ENCODE data around the gene CACNG7.

Gene CACNG7

DNA sequence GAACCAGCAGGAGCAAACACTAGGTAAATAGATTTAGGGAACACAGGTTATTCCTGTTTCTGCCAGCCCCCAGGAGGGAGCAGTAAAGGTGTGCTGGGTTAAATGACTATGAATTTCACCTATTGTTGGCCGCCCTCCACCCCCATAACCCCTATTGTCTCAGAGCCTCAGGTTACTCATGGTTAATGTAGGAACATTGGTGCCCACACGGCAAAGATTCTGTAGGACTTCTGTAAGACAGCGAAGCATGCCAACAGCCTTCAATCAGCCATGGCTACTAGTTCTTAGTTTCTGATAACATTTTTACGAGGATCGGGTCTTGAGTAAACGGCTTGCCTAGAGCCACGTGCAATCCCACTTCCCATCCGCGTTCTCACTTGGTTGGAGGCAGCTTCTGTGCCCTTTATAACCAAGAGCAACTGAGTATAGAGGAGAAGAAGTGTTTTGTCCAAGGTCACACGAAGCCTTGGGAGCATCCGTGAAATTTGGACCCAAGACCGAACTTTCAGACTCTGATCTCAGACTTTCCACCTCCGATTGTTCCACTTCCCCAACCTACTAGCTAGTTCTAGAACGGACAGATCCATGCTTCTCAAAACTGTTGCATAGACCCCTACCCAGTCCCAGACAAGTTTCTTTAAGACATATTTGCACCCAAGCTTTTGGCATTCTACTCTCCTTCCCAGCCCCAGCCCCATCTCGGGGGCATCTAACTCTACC, 48.5 kb downstream of the CACNG7 start:
- no peak for DNase-seq

DNA sequence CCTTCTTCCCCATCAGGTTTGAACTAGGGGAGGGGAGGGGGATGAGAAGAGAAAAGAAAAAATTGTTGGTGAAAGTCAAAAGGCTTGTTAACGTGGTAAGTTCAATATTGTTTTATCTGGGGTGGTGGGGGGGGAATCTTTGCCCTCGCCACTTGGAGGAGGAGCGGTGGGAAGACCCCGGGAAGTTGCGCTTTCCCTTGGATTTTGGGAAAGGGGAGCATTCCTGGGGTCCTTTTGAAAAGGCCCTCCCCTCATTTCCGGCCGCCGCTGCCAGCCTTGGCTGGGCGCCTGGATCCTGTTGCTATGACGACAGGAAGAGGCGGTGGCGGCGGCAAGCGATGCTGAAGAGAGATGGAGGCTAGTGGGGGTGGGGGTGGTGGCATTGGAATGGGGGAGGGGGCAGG, 49.1 kb downstream of the CACNG7 start:
- DNase-seq, result no peak

DNA sequence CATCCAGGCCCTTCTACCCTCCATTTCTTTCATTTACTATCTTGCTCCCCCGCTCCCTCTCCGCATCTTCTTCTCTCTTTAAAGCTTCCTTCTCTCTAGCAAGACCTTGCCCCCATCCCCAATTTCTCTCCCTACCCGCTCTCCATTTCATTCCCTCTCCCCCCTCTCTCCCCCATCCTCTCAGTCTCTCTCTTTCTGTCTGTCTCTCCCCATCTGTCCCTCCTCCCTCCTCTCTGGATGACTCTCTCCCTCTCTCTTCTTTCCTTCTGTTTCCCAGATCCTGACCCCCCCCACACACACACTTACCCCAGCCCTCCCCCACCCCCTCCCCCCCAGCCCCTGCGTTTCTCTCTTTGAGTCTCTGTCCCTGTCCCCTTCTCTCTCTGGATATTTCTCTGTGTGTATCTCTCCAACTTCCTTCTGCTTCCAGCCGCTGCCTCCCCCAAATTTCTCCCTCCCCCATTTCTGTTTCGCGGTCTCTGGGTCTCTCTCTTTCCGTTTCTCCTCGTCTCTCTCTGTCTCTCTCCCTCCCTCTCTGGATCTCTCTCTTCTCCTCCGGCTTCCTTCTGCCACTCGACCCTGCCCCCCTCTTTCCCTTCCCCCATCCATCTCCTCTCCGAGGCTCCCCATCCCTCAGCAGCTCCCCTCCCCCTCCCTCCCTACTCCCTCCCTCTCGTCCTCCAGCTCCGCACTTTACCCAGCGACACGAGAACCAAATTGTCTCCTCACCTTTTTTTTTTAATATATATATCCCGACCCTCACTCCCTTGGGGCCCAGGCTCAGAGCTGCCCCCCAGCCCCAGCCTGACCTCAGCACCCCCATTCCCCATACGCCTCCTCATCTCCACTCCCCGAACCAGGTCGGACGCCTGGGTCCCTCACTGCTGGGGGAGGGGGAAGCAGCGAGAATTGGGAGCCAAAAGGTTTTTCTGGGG, 50.0 kb downstream of the CACNG7 start:
- DNase-seq, result no peak

DNA sequence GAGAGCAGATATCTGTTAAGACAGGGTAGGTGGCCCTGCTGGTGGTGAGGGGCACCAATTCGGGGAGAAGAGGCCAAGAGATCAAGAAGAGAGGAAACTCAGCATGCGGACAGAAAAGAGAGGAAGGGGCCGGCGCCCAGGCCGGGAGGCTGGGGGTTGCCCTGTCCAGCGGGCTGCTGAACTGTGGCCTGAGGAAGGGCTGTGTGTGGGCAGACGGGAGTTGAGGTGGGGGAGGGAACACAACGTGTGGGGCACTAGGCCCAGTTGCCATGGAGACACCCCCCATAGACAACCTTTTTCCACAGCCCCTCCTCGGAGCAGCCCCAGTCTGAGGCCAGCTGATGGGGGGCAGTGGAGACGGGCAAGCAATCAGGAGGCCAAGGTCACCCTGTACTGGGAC, 51.1 kb downstream of the CACNG7 start:
- DNase-seq, result no peak

DNA sequence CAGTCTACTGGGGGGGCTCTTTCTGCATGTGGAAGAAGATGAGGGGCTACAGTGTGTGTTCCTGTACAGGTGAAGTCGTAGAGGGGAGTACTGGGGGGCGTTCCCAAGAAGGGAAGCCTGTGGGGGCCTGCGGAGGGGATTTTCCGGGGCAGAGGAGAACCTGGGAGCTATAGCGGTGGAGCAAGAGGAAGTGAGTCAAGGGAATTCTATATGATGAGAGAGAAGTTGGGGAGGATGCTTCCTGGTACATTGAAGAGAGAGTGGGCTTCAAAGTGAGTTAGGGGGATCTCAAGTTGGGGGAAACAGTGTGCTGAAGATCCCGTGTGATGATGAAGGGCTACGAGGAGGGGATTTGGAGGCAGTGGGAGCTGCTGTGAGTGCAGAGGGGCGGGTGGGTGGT, 51.8 kb downstream of the CACNG7 start:
- DNase-seq, result no peak

DNA sequence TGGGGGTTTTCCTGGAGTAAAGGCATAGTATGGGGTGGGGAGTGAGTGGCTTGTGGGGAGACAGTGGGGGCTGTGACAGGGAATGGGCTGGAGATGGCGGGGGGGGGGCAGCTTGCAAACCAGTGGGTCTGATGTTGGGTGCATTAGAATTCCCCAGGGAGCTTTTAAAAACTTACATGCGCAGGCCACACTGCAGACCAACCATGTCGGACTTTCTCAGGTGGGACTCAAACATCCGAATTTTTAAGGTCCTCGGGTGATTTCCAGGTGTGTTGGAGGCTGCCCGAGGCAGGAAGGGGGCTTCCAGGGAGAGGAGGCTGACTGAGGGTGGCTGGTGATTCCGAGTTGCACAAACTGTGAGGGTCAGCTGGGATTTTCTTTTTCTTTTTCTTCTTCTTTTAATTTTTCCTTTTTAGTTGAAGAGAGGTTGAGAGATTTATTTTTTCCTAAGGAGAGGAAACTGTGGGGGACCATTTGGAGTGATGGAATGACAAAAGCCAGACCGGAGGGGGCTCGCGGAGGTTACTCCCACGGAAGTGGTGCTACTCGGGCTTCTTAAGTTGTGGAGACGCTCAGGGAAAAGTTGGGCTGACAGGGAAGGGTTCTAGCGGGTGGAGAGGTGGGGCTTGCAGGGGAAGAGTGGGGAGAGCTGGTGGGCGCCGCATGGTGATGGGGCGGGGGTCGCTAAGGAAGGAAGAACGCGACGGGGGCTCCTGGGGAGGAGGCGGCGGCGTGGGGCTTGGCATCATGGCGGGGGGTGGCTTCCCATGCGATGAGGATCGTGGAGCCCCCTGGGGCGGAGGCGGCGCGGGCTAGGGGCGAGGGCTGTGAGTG, 52.7 kb downstream of the CACNG7 start:
- no peak for DNase-seq

DNA sequence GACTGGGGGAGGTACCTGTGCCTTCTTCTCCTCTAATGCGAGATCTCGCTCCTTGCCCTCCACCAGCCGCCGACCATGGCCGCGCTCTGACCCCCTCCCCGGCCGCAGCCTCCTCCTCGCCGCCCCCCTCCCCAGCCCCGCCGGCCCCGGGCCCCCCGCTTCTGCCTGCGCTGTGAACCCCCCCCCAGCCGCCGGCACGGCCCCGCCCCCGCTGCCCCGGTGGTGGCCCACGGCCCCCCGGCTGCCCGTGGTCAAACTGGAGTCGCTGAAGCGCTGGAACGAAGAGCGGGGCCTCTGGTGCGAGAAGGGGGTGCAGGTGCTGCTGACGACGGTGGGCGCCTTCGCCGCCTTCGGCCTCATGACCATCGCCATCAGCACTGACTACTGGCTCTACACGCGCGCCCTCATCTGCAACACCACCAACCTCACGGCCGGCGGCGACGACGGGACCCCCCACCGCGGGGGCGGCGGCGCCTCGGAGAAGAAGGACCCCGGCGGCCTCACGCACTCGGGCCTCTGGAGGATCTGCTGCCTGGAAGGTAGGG, 53.9 kb downstream of the CACNG7 start, which contains the start of gene CACNG8:
TSS of gene CACNG8 (plus strand) at position 51 of the 545 bp plus-strand sequence.
- DNase-seq, result no peak

DNA sequence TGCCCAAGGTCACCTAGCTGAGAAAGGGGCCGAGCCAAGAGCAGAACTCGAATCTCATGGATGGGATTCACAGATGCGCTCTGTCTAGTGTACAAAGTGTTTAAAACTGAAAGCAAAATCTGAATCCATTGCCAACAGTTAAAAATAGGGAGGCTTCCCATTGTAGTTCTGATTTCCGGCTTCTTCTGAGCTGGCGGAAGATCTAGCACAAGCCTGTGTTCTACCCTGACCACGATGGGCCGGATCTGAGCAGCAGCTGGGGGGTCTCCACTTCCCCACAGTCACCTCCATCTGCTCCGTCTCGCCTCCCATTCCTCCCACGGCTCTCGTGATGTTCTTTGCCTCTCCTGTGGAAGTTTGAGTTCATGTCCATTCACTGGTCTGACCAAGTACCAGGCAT, 56.0 kb downstream of the CACNG7 start:
- no peak for DNase-seq

DNA sequence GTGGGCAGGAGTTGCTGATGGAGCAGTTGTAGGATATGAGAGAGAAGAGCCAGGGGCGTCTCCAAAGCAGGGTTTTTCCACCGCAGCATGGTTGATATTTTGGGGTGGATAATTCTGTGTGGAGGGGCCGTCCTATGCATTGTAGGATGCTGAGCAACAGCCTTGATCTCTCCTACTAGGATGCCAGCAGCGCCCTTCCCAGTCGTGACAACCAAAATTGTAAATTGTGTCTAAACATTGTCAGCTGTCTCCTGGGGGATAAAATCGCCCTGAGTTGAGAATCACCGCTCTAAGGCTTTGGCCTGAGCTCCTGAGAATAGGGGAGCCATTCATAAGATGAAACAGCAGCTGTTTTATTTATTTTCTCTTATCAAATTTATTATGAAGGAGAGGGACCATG, 57.9 kb downstream of the CACNG7 start:
- DNase-seq, result no peak

DNA sequence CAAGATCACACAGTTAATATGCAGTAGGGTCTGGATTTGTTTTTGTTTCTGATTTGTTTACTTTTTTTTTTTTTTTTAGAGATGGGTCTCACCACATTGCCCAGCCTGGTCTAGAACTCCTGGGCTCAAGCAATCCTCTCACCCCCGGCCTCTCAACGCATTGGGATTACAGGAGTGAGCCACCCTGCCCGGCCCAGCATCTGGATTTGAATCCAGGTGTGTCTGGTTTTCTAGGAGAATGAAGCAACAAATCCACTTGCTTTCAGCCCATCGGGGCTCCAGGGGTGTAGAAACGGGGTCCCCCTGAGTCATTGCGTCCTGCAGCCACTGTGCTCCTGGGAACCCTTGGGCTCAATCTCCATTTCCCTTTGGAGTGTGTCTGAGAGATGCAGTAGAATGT, 60.3 kb downstream of the CACNG7 start:
- no peak for DNase-seq

DNA sequence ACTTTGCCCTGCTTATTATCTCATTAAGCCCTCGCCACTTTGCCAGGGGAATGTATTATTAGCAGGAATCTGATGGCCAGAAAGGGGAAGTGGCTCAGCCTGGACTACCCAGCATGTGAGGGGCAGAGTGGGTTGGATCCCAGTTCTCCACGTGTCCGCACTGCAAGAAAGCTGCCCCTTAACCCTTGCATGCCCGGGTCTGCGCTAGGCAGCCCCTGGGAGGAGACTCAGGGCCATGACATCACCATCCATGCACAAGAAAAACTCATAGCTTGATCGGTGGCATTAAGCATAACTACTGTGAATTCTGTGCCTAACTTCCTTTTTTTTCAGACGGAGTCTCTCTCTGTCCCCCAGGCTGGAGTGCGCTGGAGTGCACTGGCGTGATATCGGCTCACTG, 62.6 kb downstream of the CACNG7 start:
- DNase-seq, result no peak

DNA sequence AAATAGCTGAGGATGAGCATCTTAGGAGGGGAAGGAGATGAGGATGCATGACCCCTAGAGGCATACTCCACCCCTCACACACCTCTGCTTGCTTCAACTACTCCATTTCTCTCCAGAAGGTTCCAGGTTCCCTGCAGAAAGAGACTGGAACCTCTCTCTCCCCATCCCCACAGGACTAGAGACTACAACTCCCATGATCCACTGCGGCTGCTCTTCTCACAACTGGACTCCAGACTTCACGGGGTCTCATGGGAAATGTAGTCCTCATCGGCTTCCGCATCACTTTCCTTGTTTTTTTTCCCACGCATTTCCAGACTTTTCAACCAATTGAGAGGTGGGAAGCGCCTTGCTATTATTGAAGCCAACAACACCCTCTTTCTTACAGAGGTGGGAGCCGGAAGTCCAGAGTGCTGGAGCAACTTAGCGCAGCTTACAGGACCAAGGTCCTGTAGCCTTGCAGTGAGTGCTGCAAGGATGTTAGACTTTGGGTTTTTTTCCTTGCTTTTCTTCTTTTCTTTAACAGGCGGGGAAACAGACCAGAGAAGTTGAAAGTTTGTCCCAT, 68.4 kb downstream of the CACNG7 start:
- DNase-seq, result peak; percentile 80

DNA sequence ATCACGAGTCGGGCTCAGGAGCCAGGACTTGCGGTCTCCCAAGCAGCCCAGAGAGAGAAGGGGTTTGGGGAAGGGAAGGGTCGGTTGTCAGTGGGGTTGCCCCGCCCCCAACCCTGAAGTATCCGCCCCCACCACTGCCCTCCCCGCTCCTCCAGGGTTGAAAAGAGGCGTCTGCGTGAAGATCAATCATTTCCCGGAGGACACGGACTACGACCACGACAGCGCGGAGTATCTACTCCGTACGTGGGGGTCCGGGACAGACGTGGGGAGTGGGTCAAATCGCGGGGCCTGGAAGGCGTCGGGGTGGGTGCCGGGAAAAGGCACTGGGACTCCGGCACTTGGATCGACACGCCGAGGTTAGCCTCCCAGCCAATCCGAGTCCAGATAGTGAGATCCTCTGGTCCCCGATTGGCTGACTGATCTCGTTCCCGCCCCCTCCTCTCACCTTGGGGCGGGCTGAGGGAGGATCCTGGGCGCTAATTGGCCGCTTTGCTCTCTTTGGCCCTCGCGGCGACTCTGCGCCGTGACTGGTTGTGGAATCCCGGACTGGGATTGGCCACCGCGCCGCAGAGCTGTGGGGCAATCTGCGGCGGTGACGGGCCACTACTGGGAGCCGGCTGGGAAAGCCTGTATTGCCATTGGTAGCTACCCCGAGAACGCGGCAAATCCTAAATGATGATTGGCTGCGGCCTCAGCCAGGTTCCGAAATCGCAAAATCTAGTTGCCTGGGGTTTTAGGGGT, 69.1 kb downstream of the CACNG7 start:
- DNase-seq, result peak; percentile 64

DNA sequence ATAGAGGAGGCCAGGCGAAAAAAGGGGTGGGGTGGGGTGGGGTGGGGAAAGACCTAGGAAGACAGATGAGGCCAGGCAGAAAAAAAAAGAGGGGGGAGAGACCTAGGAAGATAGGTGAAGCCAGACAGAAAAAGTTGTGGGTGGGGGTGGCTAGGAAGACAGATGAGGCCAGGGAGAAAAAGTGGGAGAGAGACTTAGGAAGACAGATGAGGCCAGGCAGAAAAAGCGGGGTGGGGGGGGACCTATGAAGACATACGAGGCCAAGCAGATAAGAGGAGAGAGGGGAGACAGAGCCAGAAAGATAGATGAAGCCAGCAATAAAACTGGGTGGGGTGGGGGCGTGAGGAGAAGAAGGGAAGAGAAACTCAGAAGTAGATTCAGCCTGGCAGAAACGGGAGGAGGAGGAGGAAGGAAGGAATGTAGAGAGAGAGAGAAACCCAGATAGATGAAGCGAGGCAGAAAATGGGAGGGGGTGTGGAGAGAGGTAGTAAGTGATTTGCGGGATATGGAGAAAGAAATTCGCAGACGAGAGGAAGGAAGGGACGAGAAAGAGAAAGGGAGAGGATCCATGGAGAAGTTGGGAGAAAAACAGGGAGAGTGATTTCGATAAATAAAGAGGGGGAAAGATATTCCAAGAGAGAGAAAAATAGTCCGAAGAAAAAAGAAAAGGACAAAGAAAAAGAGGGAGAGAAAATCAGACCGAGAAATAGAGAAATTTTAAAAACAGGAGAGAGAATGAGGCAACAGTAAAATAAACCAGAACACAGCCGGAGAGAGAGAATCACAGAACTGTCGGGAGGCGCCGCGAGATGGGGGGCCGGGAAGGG, 70.1 kb downstream of the CACNG7 start:
- DNase-seq, result no peak

DNA sequence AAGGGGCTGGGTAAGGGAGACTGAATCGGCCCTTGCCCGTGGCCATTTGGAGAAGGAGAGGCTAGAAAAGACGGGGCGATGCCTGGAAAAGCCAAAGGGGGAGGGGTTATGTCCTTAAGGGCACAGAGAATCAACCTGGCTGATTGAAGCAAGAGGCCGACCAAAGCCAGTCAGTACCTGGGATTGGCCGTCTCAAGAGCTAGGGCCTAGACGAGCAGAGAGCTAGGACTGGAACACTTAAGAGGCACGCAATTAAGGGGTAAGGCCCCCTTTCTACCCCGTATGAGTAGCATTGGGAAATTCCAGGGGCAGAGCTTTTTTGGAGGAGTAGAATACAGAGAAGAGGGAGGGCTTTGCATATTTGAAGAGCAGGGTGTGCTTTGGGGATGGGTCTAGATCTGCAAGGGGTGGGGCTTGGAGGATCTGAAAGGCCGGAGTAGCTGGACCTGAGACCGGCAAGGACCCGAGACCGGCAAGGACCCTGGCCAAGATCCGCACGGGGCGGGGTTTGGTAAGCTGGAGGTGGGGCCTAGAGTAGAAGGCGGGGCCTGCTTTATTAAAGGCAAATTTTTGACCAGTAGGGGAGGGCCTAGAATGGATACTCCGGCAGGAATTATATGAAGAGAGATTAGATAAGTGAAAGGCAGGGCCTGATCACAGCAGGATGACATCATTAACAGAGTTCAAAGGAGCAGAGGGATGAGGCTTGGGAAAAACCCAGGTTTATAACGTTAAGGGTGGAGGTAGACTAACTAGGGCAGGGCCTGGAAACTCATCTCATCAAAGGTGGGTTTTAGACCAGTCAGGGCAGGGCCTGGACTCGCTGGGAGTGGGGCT, 71.7 kb downstream of the CACNG7 start:
- no peak for DNase-seq

DNA sequence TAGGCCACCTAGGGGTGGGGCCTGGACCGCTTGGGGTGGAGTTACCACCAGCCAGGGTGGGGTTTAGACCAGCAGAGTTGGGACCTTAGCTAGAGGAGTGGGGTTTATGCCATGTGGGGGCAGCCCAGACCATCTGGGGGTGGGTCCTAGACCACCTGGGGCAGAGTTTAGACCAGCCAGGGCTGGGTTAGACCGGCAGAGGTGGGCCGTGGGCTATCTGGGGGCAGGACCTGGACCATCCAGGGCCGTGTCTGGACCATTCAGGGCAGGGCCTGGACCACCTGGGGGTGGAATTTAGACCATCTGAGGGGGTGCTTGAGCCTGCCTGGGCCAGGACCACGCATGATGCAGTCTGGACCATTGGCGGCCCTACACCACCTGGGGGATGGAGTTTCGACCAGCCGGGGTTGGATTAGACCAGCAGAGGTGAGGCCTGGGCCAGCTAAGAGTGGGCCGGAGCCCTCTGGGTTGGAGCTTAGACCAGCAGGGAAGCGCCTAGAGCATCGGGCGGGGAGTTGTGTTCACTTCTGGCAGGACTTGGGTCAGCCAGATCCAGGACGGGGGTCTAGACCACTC, 72.4 kb downstream of the CACNG7 start:
- DNase-seq, result no peak

DNA sequence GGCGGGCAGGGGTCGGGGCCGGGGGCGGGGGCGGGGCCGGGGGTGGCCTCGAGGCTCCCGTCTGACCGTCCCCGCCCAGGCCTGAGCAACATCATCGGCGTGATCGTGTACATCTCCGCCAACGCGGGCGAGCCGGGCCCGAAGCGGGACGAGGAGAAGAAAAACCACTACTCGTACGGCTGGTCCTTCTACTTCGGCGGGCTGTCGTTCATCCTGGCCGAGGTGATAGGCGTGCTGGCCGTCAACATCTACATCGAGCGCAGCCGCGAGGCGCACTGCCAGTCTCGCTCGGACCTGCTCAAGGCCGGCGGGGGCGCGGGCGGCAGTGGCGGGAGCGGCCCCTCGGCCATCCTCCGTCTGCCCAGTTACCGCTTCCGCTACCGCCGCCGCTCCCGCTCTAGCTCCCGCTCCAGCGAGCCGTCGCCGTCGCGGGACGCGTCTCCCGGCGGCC, 72.9 kb downstream of the CACNG7 start:
- no peak for DNase-seq

DNA sequence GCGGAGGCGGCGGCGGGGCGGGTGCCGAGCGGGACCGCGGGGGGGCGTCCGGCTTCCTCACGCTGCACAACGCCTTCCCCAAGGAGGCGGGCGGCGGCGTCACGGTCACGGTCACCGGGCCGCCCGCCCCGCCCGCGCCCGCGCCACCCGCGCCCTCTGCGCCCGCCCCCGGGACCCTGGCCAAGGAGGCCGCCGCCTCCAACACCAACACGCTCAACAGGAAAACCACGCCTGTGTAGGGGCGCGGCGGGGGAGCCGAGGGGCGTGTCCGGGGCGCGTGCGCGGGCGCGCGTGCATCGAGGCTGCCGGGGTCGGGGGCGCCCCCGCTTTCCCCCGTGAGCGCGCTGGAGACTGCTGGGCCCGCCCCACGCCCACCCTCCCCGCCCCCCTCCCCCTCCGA, 73.5 kb downstream of the CACNG7 start:
- DNase-seq, result no peak

Measured in activated CD8-positive, alpha-beta memory T cell treated with anti-CD3 and anti-CD28 coated beads for 24 hours (primary cell).